Endothelial cell of umbilical vein (primary cell): ENCODE results near the gene ZBTB32. TPM values are rescaled to one million over a fixed set of nuclear protein-coding genes. Genes with fewer than 3 reads are reported as not detected.

Experiments
- BruUV-seq: library from RNA; stranded (reverse); fragments of 400-500 nt; replicated peaks from 2 replicates; lab custom pipeline; 2021; lab: Mats Ljungman, UMichigan
- CTCF ChIA-PET: fragments of 300-600, 350-600 bp; sonication (Branson Sonifier 250); formaldehyde crosslinking; loops from one replicate; lab custom pipeline; 2021; ENCODE audit warnings: antibody characterized with exemption, inconsistent platforms; lab: Charles Lee
- POLR2A ChIA-PET: fragments of 300-600, 350-600 bp; sonication (Branson Sonifier 250); formaldehyde crosslinking; loops from one replicate; lab custom pipeline; 2021; ENCODE audit warnings: antibody characterized with exemption, inconsistent platforms; lab: Charles Lee
- DNase-seq: peaks from one replicate; pipeline ENCODE4 v3.0.0-alpha.2; 2011; ENCODE audit warnings: low read depth, low spot score
- FAIRE-seq: peaks from 2 replicates; lab custom pipeline; 2011; peaks lifted over from hg19 to GRCh38; lab: Jason Lieb, UNC
- H2AFZ ChIP-seq: 2 replicates; pipeline ENCODE4 v1.6.0; 2012; ENCODE audit warnings: low read depth, low read length, control low read depth, inconsistent platforms
- H3K27ac ChIP-seq: 2 replicates; pipeline ENCODE4 v1.5.1; 2011; ENCODE audit warnings: low read depth, mild to moderate bottlenecking, control low read depth, low read length, moderate library complexity; ENCODE audit not compliant: insufficient read depth
- H3K27me3 ChIP-seq, 2 experiments: 2 replicates each; pipeline versions ENCODE4 v1.6.0 to v1.6.1; 2011; ENCODE audit warnings: low read length in 2 of 2, mixed read lengths in 1 of 2; ENCODE audit not compliant: control insufficient read depth in 2 of 2, insufficient read depth in 2 of 2
- H3K36me3 ChIP-seq, 2 experiments: 2 replicates in 1 of 2; 3 replicates in 1 of 2; pipeline ENCODE4 v1.5.1; 2011; ENCODE audit warnings: low read length in 2 of 2, mild to moderate bottlenecking in 1 of 2, moderate library complexity in 1 of 2; ENCODE audit not compliant: control insufficient read depth in 2 of 2, insufficient read depth in 2 of 2; ENCODE audit errors: extremely low read depth in 1 of 2
- H3K4me1 ChIP-seq: 3 replicates; pipeline ENCODE4 v1.5.1; 2011; ENCODE audit warnings: mild to moderate bottlenecking, low read length; ENCODE audit not compliant: control insufficient read depth, insufficient read depth; ENCODE audit errors: extremely low read depth
- H3K4me2 ChIP-seq: 2 replicates; pipeline ENCODE4 v1.6.1; 2011; ENCODE audit warnings: low read length, control low read depth, mixed read lengths; ENCODE audit not compliant: insufficient read depth
- H3K4me3 ChIP-seq, 3 experiments: fragments of 200-600 bp in 1 of 3; sonication (generic), shearing (Covaris generic) in 1 of 3; replicated peaks in 1 of 3; 2 replicates each; pipeline ENCODE4 v1.5.1; 2011 to 2016; ENCODE audit warnings: control low read depth in 3 of 3, low read length in 3 of 3, mild to moderate bottlenecking in 2 of 3, inconsistent platforms in 1 of 3, low read depth in 1 of 3, moderate library complexity in 1 of 3; ENCODE audit not compliant: insufficient read depth in 1 of 3
- H3K79me2 ChIP-seq: 2 replicates; pipeline ENCODE4 v1.6.0; 2012; ENCODE audit warnings: low read length, inconsistent platforms; ENCODE audit not compliant: control insufficient read depth, insufficient read depth
- H3K9ac ChIP-seq: replicated peaks from 2 replicates; pipeline ENCODE3; 2011; ENCODE audit warnings: low read length, control low read depth; ENCODE audit not compliant: insufficient read depth; ENCODE audit errors: extremely low read depth
- H3K9me1 ChIP-seq: replicated peaks from 3 replicates; pipeline ENCODE4 v1.6.0; 2011; ENCODE audit warnings: mild to moderate bottlenecking, low read length; ENCODE audit not compliant: control insufficient read depth, insufficient read depth; ENCODE audit errors: extremely low read depth
- H3K9me3 ChIP-seq: replicated peaks from 2 replicates; pipeline ENCODE4 v1.5.1; 2012; ENCODE audit warnings: low read length, inconsistent platforms; ENCODE audit not compliant: control insufficient read depth, insufficient read depth
- H4K20me1 ChIP-seq: replicated peaks from 2 replicates; pipeline ENCODE3; 2011; ENCODE audit warnings: mild to moderate bottlenecking, low read length; ENCODE audit not compliant: control insufficient read depth, insufficient read depth; ENCODE audit errors: extremely low read depth
- EZH2 ChIP-seq: IDR thresholded peaks from 2 replicates; pipeline ENCODE4 v1.6.1; 2012; ENCODE audit warnings: borderline replicate concordance, low read depth, mild to moderate bottlenecking, moderate library complexity, low read length, inconsistent platforms; ENCODE audit not compliant: severe bottlenecking
- FOS ChIP-seq: IDR thresholded peaks from 2 replicates; pipeline ENCODE4 v1.6.1; 2011; ENCODE audit warnings: mild to moderate bottlenecking, low read length, moderate library complexity, borderline replicate concordance; ENCODE audit not compliant: insufficient read depth
- GATA2 ChIP-seq: IDR thresholded peaks from 2 replicates; pipeline ENCODE4 v1.7.0; 2011; ENCODE audit warnings: low read depth, mild to moderate bottlenecking, moderate library complexity, mixed read lengths, low read length; ENCODE audit not compliant: insufficient read length, insufficient read depth
- JUN ChIP-seq: IDR thresholded peaks from 2 replicates; pipeline ENCODE4 v1.6.1; 2011; ENCODE audit warnings: borderline replicate concordance, low read depth; ENCODE audit not compliant: insufficient read length, insufficient read depth
- MYC ChIP-seq: IDR thresholded peaks from one replicate; pipeline ENCODE4 v1.6.1; 2011; ENCODE audit warnings: mild to moderate bottlenecking, low read depth, low read length
- POLR2A ChIP-seq: IDR thresholded peaks from 2 replicates; pipeline ENCODE4 v1.6.1; 2012; ENCODE audit warnings: low read depth, mild to moderate bottlenecking, control low read depth, low read length
- POLR2AphosphoS5 ChIP-seq: IDR thresholded peaks from 2 replicates; pipeline ENCODE4 v1.6.1; 2012; ENCODE audit warnings: low read depth, mild to moderate bottlenecking, control low read depth, low read length, moderate library complexity; ENCODE audit not compliant: insufficient read depth
- dilution Hi-C: fragments of 300-500 bp; cut with MboI; formaldehyde crosslinking; loops from one replicate; pipeline ENCODE4 v1.15.0; 2019; ENCODE audit warnings: low sequenced_read_pairs; ENCODE audit not compliant: extremely low pct_ligation_motif_present
- intact Hi-C: fragments of 100-400 bp; cut with micrococcal nuclease; formaldehyde crosslinking; loops from one replicate; pipeline ENCODE4 v1.10.0; 2022
- polyA plus RNA-seq, 4 experiments: library from polyadenylated mRNA; depleted of rRNA in 3 of 4; stranded (reverse) in 3 of 4; unstranded in 1 of 4; fragments of >200 nt; gene quantifications; 2 replicates each; pipeline versions ENCODE4 v1.2.1 to v1.2.3, GENCODE V29; 2011 to 2012; ENCODE audit warnings: missing spikeins in 1 of 4
- total RNA-seq: library from RNA; stranded (reverse); gene quantifications from 2 replicates; pipeline ENCODE4 v1.2.3, GENCODE V29; 2021
- TF ChIP-seq, protein P1 (sequence below), 2 donors: IDR thresholded peaks; 1 replicate in 1 of 2; 2 replicates in 1 of 2; pipeline ENCODE4 v1.5.1; 2011; ENCODE audit warnings: low read length in 2 of 2, mild to moderate bottlenecking in 2 of 2, moderate library complexity in 2 of 2, control low read depth in 1 of 2, inconsistent platforms in 1 of 2, low read depth in 1 of 2; ENCODE audit not compliant: insufficient read depth in 1 of 2; ENCODE audit errors: extremely low read depth in 1 of 2
- TF ChIP-seq, protein P2 (sequence below): IDR thresholded peaks from 2 replicates; pipeline ENCODE4 v1.6.1; 2011; ENCODE audit not compliant: insufficient read depth, insufficient read length

The ZBTB32 gene
- total and polyA plus RNA-seq, 2 donors (not counting 3 experiments of a cell fraction or from before 2014, with no cell fraction given) = not detected

DNA sequence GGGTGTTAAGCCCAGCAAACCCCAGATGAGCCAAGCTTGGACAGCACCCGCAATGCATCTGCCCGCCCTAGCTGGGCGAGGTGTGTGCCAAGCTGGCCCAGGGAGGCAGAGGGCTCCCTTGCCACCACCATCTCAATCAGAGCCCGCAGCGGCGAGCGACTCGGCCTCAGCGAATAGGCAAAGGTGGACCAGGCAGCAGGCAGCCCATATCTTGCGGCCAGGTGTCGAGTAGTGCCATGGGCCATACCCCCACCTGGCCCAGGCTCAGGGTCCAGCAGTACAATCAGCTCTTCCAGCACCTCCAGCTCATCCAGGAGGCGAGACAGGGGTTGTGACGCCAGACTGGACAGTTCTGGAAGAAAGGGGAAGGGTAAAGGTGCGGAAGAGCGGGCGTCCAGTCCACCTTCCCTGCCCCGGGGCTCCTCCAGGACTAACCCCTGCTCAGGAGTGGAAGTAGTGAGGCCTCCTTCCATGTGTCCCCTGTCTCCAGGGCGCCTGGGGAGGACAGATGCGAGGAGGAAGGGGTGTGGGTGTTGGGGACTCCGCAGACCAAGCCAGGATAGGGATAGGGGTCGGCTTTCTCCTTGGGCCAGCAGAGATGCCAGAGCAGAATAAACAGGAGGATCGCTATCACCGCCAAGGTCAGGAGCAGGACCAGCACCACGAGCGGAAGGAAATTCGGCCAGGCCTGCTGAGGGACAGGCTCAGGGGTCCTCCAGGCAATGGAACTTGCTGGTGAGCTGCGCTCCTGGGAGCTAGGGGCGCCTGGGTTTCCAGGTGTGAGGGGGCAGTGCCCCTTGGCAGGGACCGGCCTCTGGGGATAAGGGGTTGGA is 35.1 kb downstream of the ZBTB32 start:
- no peaks in the 10 kb centered on the region for H3K79me2 ChIP-seq
- peak overlapping the region; percentile 85 for H3K4me2 ChIP-seq
- H2AFZ ChIP-seq = no peak overlapping the region
- H3K27ac ChIP-seq = no peak overlapping the region
- ChIA-PET CTCF (interaction anchor here (1.1 to 1.6 kb wide), 2 partner anchors 9 to 21 kb away, joined by 3 to 5 read pairs; partner anchors contain the start of gene LIN37), POLR2A (no interaction called here)
- H3K4me1 ChIP-seq = peaks cover 13% of the 10 kb centered on the region
- no peak overlapping the region for H3K4me3 ChIP-seq
- no peak overlapping the region for H3K9ac ChIP-seq
- H3K27me3 ChIP-seq = no peaks in the 10 kb centered on the region
- no TSS peak for BruUV-seq
- H3K9me3 ChIP-seq = no peaks in the 10 kb centered on the region
- no peaks in the 10 kb centered on the region for H3K9me1 ChIP-seq
- H3K36me3 ChIP-seq = peaks cover 5 to 31% of the 10 kb centered on the region in 2 experiments
- DNase-seq = no peak
- FAIRE-seq = no peak
- no peaks in the 10 kb centered on the region for H4K20me1 ChIP-seq
- dilution Hi-C loops (no loop called here), intact Hi-C loops (loop anchor here (1.0 kb wide), 2 partner anchors 22 to 45 kb away; no protein-coding TSS in a partner anchor)
- no peak for TF ChIP-seq MYC
- TF ChIP-seq GATA2 = no peak
- TF ChIP-seq, protein P1, sequence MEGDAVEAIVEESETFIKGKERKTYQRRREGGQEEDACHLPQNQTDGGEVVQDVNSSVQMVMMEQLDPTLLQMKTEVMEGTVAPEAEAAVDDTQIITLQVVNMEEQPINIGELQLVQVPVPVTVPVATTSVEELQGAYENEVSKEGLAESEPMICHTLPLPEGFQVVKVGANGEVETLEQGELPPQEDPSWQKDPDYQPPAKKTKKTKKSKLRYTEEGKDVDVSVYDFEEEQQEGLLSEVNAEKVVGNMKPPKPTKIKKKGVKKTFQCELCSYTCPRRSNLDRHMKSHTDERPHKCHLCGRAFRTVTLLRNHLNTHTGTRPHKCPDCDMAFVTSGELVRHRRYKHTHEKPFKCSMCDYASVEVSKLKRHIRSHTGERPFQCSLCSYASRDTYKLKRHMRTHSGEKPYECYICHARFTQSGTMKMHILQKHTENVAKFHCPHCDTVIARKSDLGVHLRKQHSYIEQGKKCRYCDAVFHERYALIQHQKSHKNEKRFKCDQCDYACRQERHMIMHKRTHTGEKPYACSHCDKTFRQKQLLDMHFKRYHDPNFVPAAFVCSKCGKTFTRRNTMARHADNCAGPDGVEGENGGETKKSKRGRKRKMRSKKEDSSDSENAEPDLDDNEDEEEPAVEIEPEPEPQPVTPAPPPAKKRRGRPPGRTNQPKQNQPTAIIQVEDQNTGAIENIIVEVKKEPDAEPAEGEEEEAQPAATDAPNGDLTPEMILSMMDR (IDR thresholded peaks at IDR 0.05; ENCODE audit: extremely low read depth in 1 of 2, insufficient read depth in 1 of 2, low read depth in 1 of 2, low read length in 2 of 2) = no peak
- TF ChIP-seq EZH2 = no peak
- no peak for TF ChIP-seq FOS
- TF ChIP-seq JUN = no peak
- TF ChIP-seq POLR2AphosphoS5 = no peak
- TF ChIP-seq, protein P2, sequence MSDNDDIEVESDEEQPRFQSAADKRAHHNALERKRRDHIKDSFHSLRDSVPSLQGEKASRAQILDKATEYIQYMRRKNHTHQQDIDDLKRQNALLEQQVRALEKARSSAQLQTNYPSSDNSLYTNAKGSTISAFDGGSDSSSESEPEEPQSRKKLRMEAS = no peak
- TF ChIP-seq POLR2A = no peak
